ENCODE measurements around the gene MAP2K5.

MAP2K5 gene

DNA sequence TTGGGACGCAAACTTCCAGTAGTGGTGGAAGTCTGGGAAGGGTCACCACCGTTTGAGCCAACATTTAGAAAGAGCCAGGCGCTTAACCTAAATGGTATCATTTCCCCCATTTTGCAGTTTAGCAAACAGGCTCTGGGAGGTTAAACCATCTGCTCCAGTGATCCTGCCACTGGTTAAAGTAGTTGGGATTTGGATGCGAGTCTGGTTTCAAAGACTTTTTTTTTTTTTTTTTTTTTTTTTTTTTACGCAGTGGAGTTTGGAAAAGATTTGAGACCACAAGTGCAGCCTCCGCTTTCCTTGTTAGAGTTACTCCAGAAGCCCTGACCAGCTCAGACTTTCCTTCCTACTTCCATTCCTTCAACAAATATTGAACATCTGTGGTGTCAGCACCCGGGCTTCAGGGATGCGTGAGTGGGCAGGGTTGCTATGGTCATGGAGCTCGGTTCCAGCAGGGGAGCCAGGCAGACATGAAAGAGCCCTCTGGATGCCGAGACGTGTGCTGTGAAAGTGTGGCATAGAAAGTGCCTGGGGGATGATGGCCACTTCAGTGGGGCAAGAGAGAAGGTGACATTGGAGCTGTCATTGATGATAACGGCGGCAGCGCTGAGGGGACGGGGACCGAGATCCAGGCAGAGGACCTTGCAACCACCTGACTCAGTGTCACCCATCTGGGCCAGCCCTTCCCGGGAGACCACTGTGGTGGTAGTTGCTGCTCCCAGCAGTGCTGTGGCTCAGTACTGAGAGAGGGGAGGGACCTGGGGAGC, 298.4 kb downstream of the MAP2K5 start:
- no peak for TF ChIP-seq EP300 (IDR thresholded peaks at IDR 0.05; ENCODE audit: borderline replicate concordance)
- no peak for TF ChIP-seq CEBPB (IDR thresholded peaks at IDR 0.05)
- no peak for TF ChIP-seq NFIC (IDR thresholded peaks at IDR 0.05)
- no peak for TF ChIP-seq FOXM1 (IDR thresholded peaks at IDR 0.05; ENCODE audit: borderline replicate concordance, low read depth)

DNA sequence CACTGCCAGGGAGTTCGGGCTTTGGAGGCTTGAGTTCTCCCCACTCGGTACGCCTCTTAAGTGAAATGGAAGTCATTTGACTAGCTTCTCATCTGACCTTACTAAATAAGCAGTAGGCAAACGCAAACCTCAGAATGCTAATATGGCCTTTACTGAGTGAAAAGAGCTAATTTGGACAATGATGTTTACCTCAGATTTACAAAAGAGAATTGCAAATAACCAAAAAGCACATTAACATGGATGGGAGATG, 298.9 kb downstream of the MAP2K5 start:
- TF ChIP-seq CEBPB (IDR thresholded peaks at IDR 0.05) = no peak
- TF ChIP-seq, protein P1, sequence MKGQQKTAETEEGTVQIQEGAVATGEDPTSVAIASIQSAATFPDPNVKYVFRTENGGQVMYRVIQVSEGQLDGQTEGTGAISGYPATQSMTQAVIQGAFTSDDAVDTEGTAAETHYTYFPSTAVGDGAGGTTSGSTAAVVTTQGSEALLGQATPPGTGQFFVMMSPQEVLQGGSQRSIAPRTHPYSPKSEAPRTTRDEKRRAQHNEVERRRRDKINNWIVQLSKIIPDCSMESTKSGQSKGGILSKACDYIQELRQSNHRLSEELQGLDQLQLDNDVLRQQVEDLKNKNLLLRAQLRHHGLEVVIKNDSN (IDR thresholded peaks at IDR 0.05) = no peak
- TF ChIP-seq FOXM1 (IDR thresholded peaks at IDR 0.05; ENCODE audit: borderline replicate concordance, low read depth) = no peak
- no peak for TF ChIP-seq CREB1 (IDR thresholded peaks at IDR 0.05; ENCODE audit: low read depth)
- no peak for TF ChIP-seq TCF12 (IDR thresholded peaks at IDR 0.05; ENCODE audit: low read depth)
- TF ChIP-seq NFIC (IDR thresholded peaks at IDR 0.05) = no peak
- TF ChIP-seq TEAD4 (IDR thresholded peaks at IDR 0.05) = no peak
- no peak for TF ChIP-seq EGR1 (IDR thresholded peaks at IDR 0.05)
- no peak for TF ChIP-seq YY1 (IDR thresholded peaks at IDR 0.05; ENCODE audit: low read depth)
- TF ChIP-seq RAD21 (IDR thresholded peaks at IDR 0.05; ENCODE audit: low read depth) = no peak
- TF ChIP-seq ZBTB7A (IDR thresholded peaks at IDR 0.05; ENCODE audit: low read depth) = no peak
- TF ChIP-seq TAF1 (IDR thresholded peaks at IDR 0.05; ENCODE audit: low read depth) = no peak
- no peak for TF ChIP-seq EP300 (IDR thresholded peaks at IDR 0.05; ENCODE audit: borderline replicate concordance)
- TF ChIP-seq, protein P2, sequence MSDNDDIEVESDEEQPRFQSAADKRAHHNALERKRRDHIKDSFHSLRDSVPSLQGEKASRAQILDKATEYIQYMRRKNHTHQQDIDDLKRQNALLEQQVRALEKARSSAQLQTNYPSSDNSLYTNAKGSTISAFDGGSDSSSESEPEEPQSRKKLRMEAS (IDR thresholded peaks at IDR 0.05) = no peak
- TF ChIP-seq, protein P3, sequence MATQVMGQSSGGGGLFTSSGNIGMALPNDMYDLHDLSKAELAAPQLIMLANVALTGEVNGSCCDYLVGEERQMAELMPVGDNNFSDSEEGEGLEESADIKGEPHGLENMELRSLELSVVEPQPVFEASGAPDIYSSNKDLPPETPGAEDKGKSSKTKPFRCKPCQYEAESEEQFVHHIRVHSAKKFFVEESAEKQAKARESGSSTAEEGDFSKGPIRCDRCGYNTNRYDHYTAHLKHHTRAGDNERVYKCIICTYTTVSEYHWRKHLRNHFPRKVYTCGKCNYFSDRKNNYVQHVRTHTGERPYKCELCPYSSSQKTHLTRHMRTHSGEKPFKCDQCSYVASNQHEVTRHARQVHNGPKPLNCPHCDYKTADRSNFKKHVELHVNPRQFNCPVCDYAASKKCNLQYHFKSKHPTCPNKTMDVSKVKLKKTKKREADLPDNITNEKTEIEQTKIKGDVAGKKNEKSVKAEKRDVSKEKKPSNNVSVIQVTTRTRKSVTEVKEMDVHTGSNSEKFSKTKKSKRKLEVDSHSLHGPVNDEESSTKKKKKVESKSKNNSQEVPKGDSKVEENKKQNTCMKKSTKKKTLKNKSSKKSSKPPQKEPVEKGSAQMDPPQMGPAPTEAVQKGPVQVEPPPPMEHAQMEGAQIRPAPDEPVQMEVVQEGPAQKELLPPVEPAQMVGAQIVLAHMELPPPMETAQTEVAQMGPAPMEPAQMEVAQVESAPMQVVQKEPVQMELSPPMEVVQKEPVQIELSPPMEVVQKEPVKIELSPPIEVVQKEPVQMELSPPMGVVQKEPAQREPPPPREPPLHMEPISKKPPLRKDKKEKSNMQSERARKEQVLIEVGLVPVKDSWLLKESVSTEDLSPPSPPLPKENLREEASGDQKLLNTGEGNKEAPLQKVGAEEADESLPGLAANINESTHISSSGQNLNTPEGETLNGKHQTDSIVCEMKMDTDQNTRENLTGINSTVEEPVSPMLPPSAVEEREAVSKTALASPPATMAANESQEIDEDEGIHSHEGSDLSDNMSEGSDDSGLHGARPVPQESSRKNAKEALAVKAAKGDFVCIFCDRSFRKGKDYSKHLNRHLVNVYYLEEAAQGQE (IDR thresholded peaks at IDR 0.05; ENCODE audit: low read depth) = no peak

DNA sequence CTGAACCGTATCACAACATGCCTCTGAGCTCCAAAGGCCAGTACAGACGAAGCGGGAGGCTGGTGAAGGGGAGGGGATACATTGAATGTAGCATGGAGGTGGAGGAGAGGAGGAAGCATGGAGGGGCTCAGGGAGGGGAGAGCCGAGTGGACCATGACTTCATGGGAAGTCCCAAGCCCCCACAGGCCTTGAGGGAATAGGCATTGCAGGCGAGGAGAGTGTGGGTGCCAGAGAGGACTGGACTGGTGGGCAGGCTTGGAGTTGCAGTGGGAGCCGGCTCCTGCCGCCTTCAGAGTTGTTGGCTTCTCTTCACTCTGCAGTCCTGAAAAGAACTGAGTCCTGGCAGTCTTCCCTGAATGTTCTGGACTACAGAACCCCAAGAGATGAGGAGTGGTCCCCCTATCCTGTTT, 300.6 kb downstream of the MAP2K5 start:
- TF ChIP-seq, protein P1 (IDR thresholded peaks at IDR 0.05) = no peak
- TF ChIP-seq EP300 (IDR thresholded peaks at IDR 0.05; ENCODE audit: borderline replicate concordance) = no peak
- TF ChIP-seq, protein P3 (IDR thresholded peaks at IDR 0.05; ENCODE audit: low read depth) = no peak
- TF ChIP-seq ZBTB7A (IDR thresholded peaks at IDR 0.05; ENCODE audit: low read depth) = no peak
- TF ChIP-seq NFIC (IDR thresholded peaks at IDR 0.05) = no peak
- no peak for TF ChIP-seq CREB1 (IDR thresholded peaks at IDR 0.05; ENCODE audit: low read depth)
- TF ChIP-seq TCF12 (IDR thresholded peaks at IDR 0.05; ENCODE audit: low read depth) = no peak
- TF ChIP-seq EGR1 (IDR thresholded peaks at IDR 0.05) = no peak
- TF ChIP-seq TAF1 (IDR thresholded peaks at IDR 0.05; ENCODE audit: low read depth) = no peak
- TF ChIP-seq CEBPB (IDR thresholded peaks at IDR 0.05) = no peak
- TF ChIP-seq FOXM1 (IDR thresholded peaks at IDR 0.05; ENCODE audit: borderline replicate concordance, low read depth) = no peak
- TF ChIP-seq, protein P2 (IDR thresholded peaks at IDR 0.05) = no peak
- TF ChIP-seq RAD21 (IDR thresholded peaks at IDR 0.05; ENCODE audit: low read depth) = no peak
- TF ChIP-seq YY1 (IDR thresholded peaks at IDR 0.05; ENCODE audit: low read depth) = no peak
- TF ChIP-seq TEAD4 (IDR thresholded peaks at IDR 0.05) = no peak

DNA sequence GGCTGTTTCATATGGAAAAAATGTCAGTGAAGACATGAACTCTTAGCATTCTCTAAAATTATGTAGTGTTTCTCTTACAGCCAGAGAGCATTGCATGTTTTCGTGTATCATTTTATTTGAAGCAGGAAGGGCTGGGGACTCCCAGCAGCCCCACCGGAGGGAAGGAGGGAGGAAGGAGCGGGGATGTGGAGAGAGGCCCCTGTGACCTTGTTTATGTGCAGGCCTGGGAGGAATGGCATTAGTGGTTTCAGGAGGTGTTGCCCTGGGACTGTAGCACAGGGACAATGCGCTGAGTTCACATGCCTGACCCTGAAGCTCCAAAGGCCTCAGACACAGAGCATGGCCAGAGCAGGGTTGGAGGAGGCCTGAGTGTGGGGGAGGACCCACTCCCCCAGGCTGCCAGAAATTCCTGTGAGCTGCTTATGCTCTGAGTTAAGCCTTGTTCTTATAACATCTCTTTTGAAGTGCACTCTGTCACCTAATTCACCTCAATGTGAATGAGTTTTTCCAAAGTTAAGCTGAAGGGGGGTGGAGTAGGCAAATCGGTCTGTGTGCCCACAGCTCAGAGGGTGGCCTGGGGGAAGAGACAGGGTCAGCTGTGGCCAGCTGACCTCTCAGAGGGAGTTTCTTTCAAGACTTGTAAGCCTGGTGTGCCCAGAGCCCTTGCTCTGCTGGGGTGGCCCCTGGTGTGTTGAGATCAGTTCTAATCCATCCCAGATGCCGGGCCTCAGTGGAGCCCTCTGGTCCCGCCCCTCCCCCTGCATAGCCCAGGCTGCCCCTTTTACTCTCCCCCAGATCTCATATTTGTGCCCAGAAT, 301.3 kb downstream of the MAP2K5 start:
- no peak for TF ChIP-seq YY1 (IDR thresholded peaks at IDR 0.05; ENCODE audit: low read depth)
- no peak for TF ChIP-seq EP300 (IDR thresholded peaks at IDR 0.05; ENCODE audit: borderline replicate concordance)
- no peak for TF ChIP-seq FOXM1 (IDR thresholded peaks at IDR 0.05; ENCODE audit: borderline replicate concordance, low read depth)
- TF ChIP-seq, protein P2 (IDR thresholded peaks at IDR 0.05) = no peak
- no peak for TF ChIP-seq EGR1 (IDR thresholded peaks at IDR 0.05)
- no peak for TF ChIP-seq NFIC (IDR thresholded peaks at IDR 0.05)
- TF ChIP-seq ZBTB7A (IDR thresholded peaks at IDR 0.05; ENCODE audit: low read depth) = no peak
- no peak for TF ChIP-seq TEAD4 (IDR thresholded peaks at IDR 0.05)
- TF ChIP-seq TCF12 (IDR thresholded peaks at IDR 0.05; ENCODE audit: low read depth) = no peak
- TF ChIP-seq RAD21 (IDR thresholded peaks at IDR 0.05; ENCODE audit: low read depth) = no peak
- no peak for TF ChIP-seq CEBPB (IDR thresholded peaks at IDR 0.05)
- TF ChIP-seq, protein P1 (IDR thresholded peaks at IDR 0.05) = no peak
